ENCODE results near the gene LMCD1. TPM values are rescaled to one million over a fixed set of nuclear protein-coding genes. Genes with fewer than 3 reads are reported as not detected.

The LMCD1 gene
- total RNA-seq, 2 experiments from 2014 or later = 0.36 to 0.55 TPM

DNA sequence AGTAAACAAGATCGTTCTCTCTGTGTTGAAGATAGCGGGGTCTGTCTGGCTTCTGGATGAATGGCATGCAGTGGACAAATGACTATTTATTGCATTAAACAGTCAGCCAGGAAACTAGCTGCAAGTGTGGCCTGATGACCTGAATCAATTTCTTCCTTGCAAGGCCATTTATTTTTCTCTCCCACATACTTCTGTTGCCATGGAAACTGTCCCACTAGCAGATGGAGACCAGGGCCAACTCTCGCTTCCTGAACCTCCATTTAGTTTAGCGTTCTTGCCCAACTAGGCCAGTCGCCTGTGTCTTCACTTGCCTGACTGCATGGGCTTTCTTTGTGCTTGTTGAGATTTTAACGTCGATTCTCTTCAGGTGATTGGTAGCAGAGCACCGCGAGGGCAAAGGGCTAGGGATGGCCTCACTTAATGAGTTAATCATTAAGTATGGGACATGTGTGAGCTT lies 27.6 kb downstream of the LMCD1 start:
- Mint-ChIP-seq H3K4me1 (ENCODE audit: low read depth) (no peaks in the 10 kb centered on the region), H3K27me3 (no peaks in the 10 kb centered on the region), H3K9me3 (no peaks in the 10 kb centered on the region), H3K4me3 (no peak overlapping the region), H3K36me3 (ENCODE audit: low read depth) (no peaks in the 10 kb centered on the region), H3K27ac (no peak overlapping the region)
- no peaks in the 10 kb centered on the region for H3K4me1 ChIP-seq (ENCODE audit: insufficient read depth, low read length)
- DNase-seq (peak in 1 of 14 experiments; percentile 11), ATAC-seq (ENCODE audit: poor library complexity) (no peak)
- H3K36me3 ChIP-seq (ENCODE audit: insufficient read depth, low read length) = no peaks in the 10 kb centered on the region
- TF ChIP-seq, protein P1, sequence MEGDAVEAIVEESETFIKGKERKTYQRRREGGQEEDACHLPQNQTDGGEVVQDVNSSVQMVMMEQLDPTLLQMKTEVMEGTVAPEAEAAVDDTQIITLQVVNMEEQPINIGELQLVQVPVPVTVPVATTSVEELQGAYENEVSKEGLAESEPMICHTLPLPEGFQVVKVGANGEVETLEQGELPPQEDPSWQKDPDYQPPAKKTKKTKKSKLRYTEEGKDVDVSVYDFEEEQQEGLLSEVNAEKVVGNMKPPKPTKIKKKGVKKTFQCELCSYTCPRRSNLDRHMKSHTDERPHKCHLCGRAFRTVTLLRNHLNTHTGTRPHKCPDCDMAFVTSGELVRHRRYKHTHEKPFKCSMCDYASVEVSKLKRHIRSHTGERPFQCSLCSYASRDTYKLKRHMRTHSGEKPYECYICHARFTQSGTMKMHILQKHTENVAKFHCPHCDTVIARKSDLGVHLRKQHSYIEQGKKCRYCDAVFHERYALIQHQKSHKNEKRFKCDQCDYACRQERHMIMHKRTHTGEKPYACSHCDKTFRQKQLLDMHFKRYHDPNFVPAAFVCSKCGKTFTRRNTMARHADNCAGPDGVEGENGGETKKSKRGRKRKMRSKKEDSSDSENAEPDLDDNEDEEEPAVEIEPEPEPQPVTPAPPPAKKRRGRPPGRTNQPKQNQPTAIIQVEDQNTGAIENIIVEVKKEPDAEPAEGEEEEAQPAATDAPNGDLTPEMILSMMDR (IDR thresholded peaks at IDR 0.05) = no peak
- POLR2A ChIA-PET = no interaction called here
- intact Hi-C loops (cut with DNase I, micrococcal nuclease) = no loop called here
- no peaks in the 10 kb centered on the region for H3K27me3 ChIP-seq (ENCODE audit: control insufficient read depth in 1 of 2, insufficient read depth in 2 of 2, low read length in 2 of 2)
- H3K9me3 ChIP-seq (ENCODE audit: control insufficient read depth in 1 of 2, insufficient read depth in 1 of 2, low read length in 2 of 2) = no peaks in the 10 kb centered on the region
- CTCF ChIA-PET = no interaction called here
- no peak overlapping the region for H3K27ac ChIP-seq (ENCODE audit: low read depth in 1 of 2, low read length in 2 of 2)
- no peak overlapping the region for H3K4me3 ChIP-seq (ENCODE audit: low read length)

DNA sequence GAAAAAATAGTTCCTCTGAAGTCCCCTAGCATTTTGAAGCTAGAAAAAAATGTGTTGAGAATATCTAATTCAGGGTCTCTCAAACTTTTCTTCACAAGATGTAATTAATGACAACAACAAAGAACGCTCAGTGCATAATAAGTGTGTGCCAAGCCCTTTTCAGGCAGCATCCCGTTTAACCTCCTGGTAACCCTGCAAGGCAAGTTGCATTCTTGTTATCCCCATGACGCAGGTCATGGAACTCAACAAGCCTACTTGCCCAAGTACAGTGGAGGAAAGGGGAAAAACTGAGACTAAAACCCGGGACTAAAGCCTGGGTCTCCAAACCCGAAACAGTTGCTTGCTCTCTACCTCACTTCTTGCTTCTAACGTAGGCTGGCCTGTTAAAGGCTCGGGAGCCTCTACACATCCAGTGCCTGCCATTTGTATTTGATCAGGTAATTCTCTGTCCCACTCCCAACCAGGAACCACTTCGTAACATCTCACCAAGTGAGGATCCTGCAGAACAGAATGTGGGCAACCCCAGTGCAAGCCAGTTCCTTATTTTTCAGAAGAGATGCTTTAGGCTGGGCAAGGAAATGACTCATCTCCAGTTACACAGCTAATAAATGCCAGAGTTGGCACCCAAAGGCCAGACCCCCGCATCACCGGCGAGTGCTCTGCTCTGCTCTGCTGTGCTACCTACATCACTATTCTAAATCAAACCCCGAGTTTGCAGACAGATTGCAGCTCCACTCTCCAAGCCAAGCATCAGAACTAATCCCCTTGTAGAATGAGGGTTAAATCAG lies 28.3 kb downstream of the LMCD1 start:
- H3K36me3 ChIP-seq (ENCODE audit: insufficient read depth, low read length) = no peaks in the 10 kb centered on the region
- no peaks in the 10 kb centered on the region for H3K4me1 ChIP-seq (ENCODE audit: insufficient read depth, low read length)
- no peak for ATAC-seq (ENCODE audit: poor library complexity)
- Mint-ChIP-seq H3K4me3 (no peak overlapping the region), H3K27me3 (no peaks in the 10 kb centered on the region), H3K36me3 (ENCODE audit: low read depth) (no peaks in the 10 kb centered on the region), H3K4me1 (ENCODE audit: low read depth) (no peaks in the 10 kb centered on the region), H3K27ac (no peak overlapping the region), H3K9me3 (no peaks in the 10 kb centered on the region)
- intact Hi-C loops (cut with DNase I, micrococcal nuclease) = no loop called here
- no peaks in the 10 kb centered on the region for H3K27me3 ChIP-seq (ENCODE audit: control insufficient read depth in 1 of 2, insufficient read depth in 2 of 2, low read length in 2 of 2)
- POLR2A ChIA-PET = no interaction called here
- no peak overlapping the region for H3K4me3 ChIP-seq (ENCODE audit: low read length)
- peak in 2 of 14 experiments; percentile 17 to 33 for DNase-seq
- CTCF ChIA-PET = no interaction called here
- TF ChIP-seq, protein P1 (IDR thresholded peaks at IDR 0.05) = no peak
- no peaks in the 10 kb centered on the region for H3K9me3 ChIP-seq (ENCODE audit: control insufficient read depth in 1 of 2, insufficient read depth in 1 of 2, low read length in 2 of 2)
- no peak overlapping the region for H3K27ac ChIP-seq (ENCODE audit: low read depth in 1 of 2, low read length in 2 of 2)

DNA sequence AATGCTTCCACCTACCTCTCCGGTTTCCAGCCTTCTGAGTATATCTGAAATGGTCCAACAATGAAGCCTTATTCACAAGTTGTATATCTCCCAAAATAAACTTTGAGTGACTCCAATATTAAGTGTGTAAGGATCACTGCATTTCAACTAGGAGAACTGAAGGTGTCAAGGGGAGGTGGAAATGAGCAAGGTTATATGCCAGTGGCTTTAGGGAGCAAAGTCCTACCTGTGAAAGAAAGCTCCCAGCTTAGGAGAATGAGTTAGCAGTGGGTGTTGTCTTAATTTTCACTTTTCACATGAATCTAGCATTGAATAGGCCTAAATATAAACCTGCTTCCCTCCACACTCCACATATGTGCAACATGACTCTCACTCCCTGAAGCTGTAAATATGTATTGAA lies 29.0 kb downstream of the LMCD1 start:
- no peak overlapping the region for H3K4me3 ChIP-seq (ENCODE audit: low read length)
- no peaks in the 10 kb centered on the region for H3K27me3 Mint-ChIP-seq
- CTCF ChIA-PET = no interaction called here
- intact Hi-C loops (cut with DNase I, micrococcal nuclease) = no loop called here
- ATAC-seq (ENCODE audit: poor library complexity) (no peak), DNase-seq (no peak)
- no peaks in the 10 kb centered on the region for H3K9me3 ChIP-seq (ENCODE audit: control insufficient read depth in 1 of 2, insufficient read depth in 1 of 2, low read length in 2 of 2)
- no peak overlapping the region for H3K27ac Mint-ChIP-seq
- no peaks in the 10 kb centered on the region for H3K36me3 Mint-ChIP-seq (ENCODE audit: low read depth)
- no peaks in the 10 kb centered on the region for H3K4me1 ChIP-seq (ENCODE audit: insufficient read depth, low read length)
- H3K36me3 ChIP-seq (ENCODE audit: insufficient read depth, low read length) = no peaks in the 10 kb centered on the region
- H3K9me3 Mint-ChIP-seq = no peaks in the 10 kb centered on the region
- no peaks in the 10 kb centered on the region for H3K27me3 ChIP-seq (ENCODE audit: control insufficient read depth in 1 of 2, insufficient read depth in 2 of 2, low read length in 2 of 2)
- H3K27ac ChIP-seq (ENCODE audit: low read depth in 1 of 2, low read length in 2 of 2) = no peak overlapping the region
- no peaks in the 10 kb centered on the region for H3K4me1 Mint-ChIP-seq (ENCODE audit: low read depth)
- TF ChIP-seq, protein P1 (IDR thresholded peaks at IDR 0.05) = no peak
- no peak overlapping the region for H3K4me3 Mint-ChIP-seq
- POLR2A ChIA-PET = no interaction called here
